GM12864 (cell line): ENCODE results near the gene LSAMP.

ENCODE experiments used
- DNase-seq: peaks from one replicate; pipeline ENCODE4 v3.0.0-alpha.2; 2011; ENCODE audit warnings: low read depth
- H3K4me3 ChIP-seq: 2 replicates; pipeline ENCODE4 v1.5.1; 2011; ENCODE audit warnings: mild to moderate bottlenecking, low read depth, low read length, control low read depth
- CTCF ChIP-seq: IDR thresholded peaks from 2 replicates; pipeline ENCODE4 v1.5.1; 2011; ENCODE audit warnings: low read depth, mild to moderate bottlenecking, moderate library complexity, low read length, control low read depth, inconsistent platforms; ENCODE audit errors: missing control alignments

Gene LSAMP

GRCh38 chr3:116256843-116257485, 188.3 kb downstream of the LSAMP start:
- DNase-seq = no peak
- TF ChIP-seq CTCF = no peak
- H3K4me3 ChIP-seq = no peak overlapping the region

- DNase-seq = no peak
- H3K4me3 ChIP-seq = no peak overlapping the region
- TF ChIP-seq CTCF = no peak
These were observed 190.7 kb downstream of the LSAMP start for GRCh38 chr3:116254541-116254940.

GRCh38 chr3:116253511-116253910, 191.8 kb downstream of the LSAMP start:
- no peak for TF ChIP-seq CTCF
- DNase-seq = no peak
- H3K4me3 ChIP-seq = no peak overlapping the region

- no peak for DNase-seq
- TF ChIP-seq CTCF = no peak
- no peak overlapping the region for H3K4me3 ChIP-seq
These were observed 197.7 kb downstream of the LSAMP start for GRCh38 chr3:116247605-116248004.

GRCh38 chr3:116246406-116246980, 198.8 kb downstream of the LSAMP start:
- H3K4me3 ChIP-seq = no peak overlapping the region
- no peak for DNase-seq
- no peak for TF ChIP-seq CTCF

- TF ChIP-seq CTCF = no peak
- H3K4me3 ChIP-seq = no peak overlapping the region
- no peak for DNase-seq
These were observed 202.5 kb downstream of the LSAMP start for GRCh38 chr3:116242825-116243224.

- TF ChIP-seq CTCF = no peak
These were observed 203.6 kb downstream of the LSAMP start for GRCh38 chr3:116241677-116242076.

More at GRCh38 chr3:116241677-116242076, 203.6 kb downstream of the LSAMP start:
- H3K4me3 ChIP-seq = no peak overlapping the region
- no peak for DNase-seq
